CD4-positive, alpha-beta T cell treated with Interleukin-21 for 1 hour (primary cell): ENCODE results near the gene BAG3.
"Not testable (repeated sequence)": the region's sequence is repeated elsewhere in the genome, so short reads cannot be mapped to it uniquely, and the experiment has no call there.

Source experiments
- DNase-seq: peaks from one replicate; pipeline ENCODE4 v3.0.0-alpha.2; 2020

BAG3 gene

DNA sequence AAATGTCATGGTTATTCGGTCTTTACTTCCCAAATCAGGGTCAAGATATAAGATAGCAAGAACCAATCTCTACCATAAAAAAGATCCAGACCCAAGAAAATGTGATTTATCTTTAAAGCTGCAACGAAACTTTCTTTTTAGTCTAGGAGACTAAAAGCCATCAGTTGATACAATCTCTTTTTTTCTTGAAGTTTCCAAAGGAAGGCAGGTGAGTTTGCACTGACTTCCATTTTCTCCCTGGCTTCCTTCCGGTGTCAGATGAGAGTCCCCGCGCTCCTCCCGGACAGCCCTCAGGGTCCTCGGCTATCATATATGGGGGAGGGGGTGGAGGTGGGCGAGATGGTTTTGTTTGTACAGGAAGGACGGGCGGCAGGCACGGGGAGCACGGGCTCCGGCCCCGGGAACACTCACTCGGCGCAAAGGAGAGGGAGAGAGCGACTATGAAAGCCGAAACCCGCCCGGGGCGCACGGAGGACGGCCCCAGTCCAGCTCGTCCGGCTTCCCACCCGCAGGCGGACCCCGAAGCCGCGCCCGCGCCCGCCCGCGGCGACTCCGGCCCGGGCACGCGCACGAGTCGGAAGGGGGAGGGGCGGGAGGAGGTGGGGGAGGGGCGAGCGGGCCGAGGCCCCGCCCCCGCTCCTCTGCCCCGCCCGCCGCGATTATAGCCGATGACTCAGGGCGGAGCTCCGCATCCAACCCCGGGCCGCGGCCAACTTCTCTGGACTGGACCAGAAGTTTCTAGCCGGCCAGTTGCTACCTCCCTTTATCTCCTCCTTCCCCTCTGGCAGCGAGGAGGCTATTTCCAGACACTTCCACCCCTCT is at the start of gene BAG3:
Gene BAG3 (plus strand): TSS at position 689 of the 822 bp plus-strand sequence. CDS start 296 bp downstream, outside the sequence.
- DNase-seq = peak; percentile 83

DNA sequence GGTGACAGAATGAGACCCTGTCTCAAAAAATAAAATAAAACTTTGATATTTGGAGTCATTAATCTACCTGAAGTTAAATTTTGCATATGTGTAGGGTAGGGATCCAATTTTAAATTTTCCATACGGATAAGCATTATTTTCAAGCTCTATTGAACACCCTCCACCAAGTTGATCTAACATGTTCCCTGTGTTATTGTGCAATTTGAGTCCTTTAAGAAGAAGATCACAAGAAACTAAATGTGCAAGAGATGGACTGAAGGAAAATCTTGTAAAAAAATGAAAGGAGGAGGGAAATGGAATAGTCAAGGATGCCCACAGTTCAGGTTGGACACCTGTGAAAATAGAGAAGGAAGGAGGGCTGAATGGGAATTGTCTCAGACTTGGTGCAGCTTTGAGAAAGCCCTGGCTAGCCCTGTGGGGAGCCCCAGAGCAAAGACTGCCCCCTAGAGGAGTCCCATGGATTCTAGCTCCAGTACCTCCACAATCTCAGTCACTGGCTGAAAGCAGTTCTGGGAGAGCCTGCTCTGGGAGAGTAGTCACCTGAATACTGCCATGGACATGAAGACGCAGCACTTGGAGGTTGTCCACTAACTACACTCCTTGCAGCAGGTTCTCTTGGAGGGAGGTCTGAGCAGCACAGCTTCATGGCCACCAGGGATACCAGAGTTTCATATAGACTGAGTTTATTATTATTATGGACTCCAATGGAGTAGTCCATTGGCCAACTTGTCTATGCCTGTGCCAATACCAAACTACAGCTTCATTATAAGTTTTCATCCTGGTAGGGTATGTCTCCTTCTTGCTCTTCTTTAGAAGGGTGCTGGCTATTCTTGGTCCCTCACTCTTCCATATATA is 48.7 kb upstream of the BAG3 start:
- peak; percentile 43 for DNase-seq

DNA sequence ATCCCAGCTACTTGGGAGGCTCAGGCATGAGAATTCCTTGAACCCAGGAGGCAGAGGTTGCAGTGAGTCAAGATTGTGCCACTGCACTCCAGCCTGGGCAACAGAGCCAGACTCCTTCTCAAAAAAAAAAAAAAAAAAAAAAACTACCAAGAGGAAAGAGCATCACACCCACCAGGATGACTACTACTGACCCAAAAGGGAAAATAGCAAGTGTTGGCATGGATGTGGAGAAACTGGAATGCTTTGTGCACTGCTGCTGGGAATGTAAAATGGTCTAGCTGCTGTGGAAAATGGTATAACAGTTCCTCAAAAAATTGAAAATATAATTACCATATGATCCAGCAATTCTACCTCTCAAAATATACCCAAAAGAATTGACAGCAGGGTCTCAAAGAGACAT is 46.7 kb upstream of the BAG3 start:
- no peak for DNase-seq

DNA sequence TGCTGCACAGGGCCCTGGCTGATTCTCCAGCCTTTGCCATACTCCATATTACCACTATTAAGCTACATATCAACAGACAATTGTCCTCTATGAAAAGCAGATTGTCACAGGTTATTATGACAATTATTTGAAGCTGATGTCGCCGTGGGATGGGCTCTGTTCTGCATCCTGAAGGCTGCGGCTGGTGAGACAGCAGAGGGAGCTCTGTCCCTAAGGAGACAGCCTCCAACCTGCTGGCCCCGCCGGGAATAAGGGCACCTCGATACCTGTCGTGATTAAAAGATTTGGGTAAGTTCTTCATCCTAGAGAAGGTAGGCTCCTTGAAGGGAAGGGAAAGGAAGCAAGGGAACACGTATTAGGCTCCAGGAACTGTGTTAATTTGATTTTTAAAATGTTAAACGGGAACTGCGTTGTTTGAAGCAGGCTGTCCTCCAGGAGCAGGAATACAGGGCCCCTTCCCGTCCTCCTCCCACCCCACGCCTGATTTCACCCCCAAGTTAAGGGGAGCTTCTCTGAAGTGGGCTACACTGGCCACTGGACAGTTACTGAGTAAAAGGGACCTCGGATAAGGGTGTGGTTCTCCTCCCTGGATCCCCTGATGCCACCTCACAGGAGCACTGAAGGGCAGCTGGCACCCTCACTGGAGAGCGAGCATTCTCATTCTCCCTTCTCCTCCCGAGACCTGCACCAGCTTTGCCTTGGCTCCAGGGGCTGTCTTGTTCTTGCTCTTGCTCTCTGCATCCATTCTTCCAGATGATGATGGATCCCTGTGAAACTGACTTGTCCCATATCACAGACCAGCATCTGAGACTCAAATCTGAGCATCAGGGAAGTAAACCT is 42.6 kb upstream of the BAG3 start:
- peak; percentile 42 for DNase-seq

DNA sequence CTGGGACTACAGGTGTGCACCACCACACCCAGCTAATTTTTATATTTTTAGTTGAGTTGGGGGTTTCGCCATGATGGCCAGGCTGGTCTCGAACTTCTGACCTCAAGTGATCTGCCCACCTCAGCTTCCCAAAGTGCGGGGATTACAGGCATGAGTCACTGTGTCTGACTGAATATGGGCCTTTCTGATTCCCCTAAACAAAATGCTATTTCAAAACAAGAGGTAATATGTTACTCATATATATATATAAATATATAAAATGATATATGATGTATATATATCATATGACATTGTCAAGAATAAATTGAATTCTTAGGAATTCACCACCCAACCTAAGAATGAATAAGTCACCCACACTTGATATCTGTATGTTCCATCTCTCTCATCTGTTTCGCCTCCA is 41.7 kb upstream of the BAG3 start:
- DNase-seq = no peak

DNA sequence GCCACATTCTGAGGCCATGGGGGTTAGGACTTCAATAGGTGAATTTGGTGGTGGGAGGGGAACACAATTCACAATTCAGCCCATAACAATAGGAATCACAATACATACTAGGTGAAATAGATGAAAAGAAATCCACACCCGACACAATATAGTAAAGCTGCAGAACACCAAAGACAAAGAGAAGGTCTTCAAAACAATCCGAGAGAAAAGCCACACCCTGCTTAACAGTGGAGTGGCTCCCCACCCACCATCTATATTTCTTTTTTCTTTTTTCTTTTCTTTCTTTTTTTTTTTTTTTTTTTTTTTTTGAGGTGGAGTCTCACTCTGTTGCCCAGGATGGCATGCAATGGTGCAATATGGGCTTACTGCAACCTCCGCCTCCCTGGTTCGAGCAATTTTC is 39.7 kb upstream of the BAG3 start:
- DNase-seq = no peak

DNA sequence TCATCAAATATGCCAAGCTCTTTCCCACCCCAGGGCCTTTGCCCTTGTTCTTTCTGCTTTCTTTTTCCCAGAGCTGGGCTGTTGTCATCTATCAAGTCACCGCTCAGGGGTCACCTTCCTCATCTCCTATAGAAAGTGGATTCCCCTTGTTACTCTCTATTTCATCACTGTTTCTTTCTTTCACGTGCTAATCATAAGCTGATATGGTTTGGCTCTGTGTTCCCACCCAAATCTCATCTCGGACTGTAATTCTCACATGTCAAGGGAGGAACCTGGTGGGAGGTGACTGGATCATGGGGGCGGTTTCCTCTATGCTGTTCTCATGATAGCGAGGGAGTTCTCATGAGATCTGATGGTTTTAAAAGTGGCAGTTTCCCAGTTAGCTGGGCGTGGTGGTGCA is 37.4 kb upstream of the BAG3 start:
- DNase-seq = no peak

DNA sequence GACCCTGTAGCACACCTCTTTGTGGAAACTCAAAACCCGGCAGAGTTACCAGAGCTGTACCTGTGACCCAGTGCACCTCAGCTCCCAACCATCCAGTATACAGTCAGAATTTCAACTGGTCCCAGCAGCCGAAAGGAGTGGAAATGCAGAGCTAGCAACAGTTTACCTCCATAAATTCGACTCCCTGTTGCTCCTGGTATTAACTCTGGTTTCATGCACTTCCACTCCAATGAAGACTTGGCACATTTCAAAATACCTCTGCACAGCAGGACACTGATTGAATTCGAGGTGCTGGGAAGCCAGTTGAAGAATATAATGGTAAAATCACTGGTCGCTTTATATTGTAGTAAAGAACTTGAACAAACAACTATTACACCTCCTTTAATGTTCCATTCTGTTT is 36.5 kb upstream of the BAG3 start:
- no peak for DNase-seq

DNA sequence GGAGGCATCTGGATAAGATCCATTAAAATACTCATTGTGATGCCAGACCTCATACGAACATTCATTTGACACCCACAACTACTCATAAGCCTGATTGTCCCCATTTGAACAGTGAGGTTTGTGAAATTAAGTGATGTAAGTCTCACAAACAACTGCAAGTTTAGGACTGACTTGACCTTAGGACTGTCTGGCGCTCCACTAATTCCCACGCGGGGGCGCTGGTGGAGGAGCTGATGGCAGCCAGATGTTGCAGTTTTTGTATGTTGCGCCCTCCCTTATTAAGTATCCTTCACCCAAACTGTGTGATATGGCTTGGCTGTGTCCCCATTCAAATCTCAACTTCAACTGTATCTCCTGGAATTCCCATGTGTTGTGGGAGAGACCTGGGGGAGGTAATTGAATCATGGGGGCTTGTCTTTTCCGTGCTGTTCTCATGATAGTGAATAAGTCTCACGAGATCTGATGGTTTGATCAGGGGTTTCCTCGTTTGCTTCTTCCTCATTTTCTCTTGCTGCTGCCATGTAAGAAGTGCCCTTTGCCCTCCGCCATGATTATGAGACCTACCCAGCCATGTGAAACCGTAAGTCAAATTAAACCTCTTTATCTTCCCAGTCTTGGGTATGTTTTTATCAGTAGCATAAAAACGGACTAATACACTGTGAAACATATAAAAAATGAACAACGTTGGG is 34.2 kb upstream of the BAG3 start:
- no peak for DNase-seq

DNA sequence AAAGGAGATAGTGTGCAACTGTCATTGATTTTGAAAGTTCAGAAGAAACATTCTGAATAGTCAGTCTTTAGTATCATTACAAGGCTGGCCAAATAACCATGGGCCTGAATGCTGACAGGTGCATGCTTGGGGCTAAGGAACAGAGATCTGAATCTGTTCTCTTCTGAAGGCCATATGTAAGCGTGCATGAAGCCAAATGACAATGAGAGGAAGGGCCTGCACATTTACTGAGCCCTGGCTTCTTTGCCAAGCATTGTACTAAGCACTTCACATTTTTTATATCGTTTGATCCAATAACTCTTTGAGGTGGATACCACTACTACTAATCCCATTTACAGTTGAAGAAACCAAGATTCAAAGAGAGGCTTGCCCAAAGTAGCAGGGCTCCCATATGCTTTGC is 32.0 kb upstream of the BAG3 start:
- DNase-seq = no peak

DNA sequence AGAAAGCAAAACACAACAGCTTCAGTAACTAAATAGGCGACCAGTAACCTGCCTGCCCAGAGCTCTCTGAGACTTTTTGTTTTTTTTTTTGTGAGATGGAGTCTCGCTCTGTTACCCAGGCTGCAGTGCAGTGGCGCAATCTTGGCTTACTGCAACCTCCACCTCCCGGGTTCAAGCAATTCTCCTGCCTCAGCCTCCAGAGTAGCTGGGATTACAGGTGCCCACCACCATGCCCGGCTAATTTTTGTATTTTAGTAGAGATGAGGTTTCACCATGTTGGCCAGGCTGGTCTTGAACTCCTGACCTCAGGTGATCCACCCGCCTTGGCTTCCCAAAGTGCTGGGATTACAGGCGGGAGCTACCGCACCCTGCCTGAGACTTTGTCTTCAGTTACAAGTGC is 31.4 kb upstream of the BAG3 start:
- DNase-seq = not testable (repeated sequence)

DNA sequence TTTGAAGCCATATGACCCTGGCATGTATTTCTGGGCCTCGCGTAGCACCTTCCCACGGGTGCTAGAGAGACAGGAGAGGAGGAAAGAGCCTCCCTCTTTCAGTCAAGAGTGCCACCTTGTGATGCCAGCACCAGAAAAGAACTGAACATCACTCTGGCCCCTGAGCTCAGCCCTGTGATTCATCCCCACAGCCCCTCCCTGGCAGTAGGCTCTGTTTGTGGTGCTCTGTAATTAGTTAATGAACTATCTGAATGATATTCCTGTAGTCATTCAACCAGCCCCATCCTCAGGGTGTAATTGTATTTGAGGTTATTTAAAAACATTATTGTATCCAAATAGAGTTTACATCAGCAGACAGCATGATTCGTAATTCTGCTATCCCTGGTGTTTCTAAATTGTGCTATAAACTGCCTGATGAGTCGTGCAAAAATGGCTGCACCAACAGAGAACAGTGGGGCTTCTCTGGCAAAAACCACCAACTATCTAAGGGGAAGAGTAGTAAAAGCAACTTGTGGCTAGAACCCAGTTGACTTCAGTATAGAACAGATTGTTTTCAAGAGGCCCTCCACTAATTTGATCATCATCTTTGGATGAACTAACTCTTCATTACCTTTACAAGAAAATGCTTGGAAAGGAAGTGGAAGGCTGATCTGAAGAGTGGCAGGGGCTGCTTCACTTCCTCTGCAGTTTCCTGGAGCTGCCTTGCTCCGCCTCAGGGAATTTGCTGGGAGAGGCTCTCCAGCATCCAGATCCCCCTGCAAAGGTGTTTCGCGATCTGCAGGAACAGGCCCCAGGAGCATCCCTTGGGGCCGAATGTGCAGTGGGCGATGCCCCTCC is 30.7 kb upstream of the BAG3 start:
- DNase-seq = no peak

DNA sequence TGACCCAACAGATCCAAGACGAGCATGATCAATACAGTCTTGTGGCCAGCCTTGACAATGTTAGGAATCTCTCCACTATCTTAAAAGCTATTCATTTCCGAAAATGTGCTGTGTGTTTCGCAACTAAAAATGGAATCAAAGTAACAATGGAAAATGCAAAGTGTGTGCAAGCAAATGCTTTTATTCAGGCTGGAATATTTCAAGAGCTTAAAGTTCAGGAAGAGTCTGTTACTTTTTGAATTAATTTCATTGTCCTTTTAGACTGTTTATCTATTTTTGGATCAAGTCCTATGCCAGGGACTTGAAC is 30.1 kb upstream of the BAG3 start:
- DNase-seq = no peak

DNA sequence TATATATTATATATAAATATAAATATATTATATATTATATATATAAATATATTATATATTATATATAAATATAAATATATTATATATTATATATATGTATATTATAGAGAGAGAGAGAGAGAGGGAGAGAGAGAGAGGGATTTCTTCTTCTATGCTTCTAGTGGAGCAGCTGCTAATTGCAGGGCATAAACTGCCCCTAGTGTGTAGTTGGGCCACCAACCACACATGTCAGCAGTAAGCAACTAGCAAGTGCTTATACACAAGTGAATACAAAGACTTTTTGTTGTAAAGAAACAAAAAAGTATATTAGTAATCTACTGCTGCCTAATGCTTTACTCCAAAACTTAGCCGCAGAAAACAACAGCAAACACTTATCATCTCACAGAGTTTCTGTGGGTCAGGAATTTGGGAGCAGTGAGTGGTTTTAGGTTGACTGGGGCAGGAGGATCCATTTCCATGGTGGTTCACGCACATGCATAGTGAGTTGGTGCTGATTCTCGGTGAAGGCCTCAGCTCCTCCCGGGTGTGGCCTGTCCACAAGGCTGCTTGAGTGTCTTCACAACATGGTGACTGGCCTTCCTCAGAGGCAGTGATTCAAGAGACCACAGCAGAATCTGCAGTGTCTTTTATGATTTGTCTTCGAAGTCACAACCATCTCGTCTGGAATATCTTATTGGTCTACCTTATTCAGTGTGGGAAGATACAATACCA is 25.5 kb upstream of the BAG3 start:
- DNase-seq = no peak

DNA sequence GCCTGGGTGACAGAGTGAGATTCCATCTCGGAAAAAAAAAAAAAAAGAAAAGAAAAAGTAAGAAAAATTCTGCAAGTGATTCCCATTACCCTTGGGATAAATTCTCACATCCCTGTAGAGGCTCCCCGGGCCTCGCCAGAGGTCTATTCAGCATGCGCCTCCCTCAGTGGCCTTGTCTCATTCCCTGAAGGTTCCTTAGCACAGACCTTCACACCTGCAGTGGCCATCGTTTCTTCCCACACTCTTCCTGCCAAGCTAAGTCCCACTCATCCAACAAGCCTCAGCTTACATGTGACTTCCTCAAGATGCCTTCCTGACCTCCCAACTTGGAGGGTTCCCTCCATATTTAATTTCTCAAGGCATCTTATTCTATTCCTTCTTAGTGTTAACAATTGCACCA is 20.9 kb upstream of the BAG3 start:
- DNase-seq = no peak

DNA sequence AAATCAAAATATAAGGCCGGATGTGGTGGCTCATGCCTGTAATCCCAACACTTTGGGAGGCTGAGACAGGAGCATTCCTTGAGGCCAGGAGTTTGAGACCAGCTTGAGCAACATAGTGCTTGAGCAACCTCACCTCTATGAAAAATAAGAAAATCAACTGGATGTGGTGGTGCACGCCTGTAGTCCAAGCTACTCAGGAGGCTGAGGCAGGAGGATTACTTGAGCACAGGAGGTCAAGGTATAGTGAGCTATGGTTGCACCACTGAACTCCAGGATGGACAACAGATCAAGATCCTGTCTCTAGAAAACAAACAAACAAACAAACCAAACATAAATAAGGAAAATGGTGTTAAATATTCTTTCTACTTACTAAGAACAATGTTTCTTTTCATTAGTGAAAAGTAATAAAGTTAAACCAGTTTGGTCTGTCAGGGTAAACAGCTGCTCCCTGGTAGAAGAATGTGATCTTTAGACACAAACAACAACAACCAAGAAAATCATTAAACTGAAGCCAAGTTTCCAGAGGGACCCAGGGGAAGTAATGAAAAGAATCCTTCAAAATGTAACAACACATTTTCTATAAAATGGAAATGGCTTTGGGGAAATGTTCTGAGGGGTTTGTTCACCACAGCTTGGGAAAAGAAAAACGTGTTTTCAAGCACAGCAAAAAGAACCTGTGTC is 17.5 kb upstream of the BAG3 start:
- DNase-seq = no peak

DNA sequence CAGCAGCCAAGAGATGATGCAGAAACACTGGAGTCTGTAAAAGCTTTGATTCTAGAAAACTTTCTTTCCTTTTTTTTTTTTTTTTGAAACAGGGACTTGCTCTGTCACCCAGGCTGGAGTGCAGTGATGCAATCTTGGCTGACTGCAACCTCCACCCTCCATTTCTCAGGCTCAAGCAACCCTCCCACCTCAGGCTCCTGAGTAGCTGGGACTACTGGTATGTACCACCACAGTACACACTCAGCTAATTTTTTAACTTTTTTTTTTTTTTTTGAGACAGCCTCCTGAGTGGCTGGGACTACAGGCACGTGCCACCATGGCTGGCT is 17.0 kb upstream of the BAG3 start:
- DNase-seq = no peak

DNA sequence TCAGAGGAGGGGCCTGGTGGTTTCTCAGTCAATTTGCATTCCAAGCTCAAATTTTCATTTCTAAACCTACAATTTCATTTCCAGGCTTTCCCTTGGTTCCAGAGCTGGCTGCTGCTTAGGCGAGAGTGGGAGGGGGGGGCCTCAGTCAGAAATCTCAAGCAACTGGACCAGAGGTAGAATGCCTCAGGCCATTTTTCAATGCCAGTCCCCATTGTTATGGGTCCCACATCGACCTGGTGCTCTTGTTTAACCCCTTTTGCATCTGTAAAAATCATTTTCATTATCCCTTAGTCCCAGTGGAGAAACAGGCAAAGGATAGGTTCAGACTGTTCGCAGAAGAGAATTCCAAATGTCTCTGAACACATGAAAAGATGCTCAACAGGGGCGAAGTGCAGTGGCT is 13.5 kb upstream of the BAG3 start:
- DNase-seq = no peak

DNA sequence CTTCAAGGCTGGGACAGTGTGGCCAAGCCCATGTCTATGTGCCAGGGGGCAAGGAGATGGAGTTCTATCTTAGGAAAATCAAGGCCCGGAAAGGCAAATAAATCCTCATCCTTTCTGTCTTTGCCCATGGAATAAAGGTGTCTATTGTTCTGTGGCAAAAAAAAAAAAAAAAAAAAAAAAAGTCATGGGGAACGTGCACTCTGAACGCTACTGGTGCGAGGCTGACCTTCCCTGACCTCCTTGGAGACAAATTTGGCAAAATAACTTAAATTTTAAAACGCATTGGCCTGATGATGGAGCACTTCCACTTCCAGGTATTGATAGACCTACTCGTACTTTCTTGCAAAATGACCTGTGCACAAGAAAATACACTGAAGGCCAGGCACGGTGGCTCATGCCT is 12.2 kb upstream of the BAG3 start:
- no peak for DNase-seq

DNA sequence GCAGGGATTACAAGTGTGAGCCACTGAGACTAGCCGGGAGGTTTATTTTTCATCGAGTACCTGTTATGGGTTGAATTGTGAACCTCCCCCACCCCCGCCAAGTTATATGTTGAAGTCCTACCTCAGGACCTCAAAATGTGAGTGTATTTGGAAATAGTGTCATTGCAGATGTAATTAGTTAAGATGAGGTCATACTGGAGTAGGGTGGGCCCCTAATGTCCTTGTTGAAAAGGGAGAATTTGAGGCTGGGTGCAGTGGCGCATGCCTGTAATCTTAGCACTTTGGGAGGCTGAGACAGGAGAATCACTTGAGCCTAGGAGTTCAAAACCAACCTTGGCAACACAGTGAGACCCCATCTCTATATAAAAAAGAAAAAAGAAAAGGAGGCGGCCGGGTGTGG is 10.8 kb upstream of the BAG3 start:
- DNase-seq = no peak
